GM10266 (cell line): ENCODE data around the gene OSBPL6.

ENCODE experiments used
- DNase-seq: peaks from one replicate; pipeline ENCODE4 v3.0.0; 2012; ENCODE audit errors: extremely low spot score
- CTCF ChIP-seq: IDR thresholded peaks from 2 replicates; pipeline ENCODE4 v1.5.1; 2012; ENCODE audit warnings: mild to moderate bottlenecking, low read depth; ENCODE audit not compliant: control insufficient read depth, insufficient read depth; ENCODE audit errors: missing control alignments

Gene OSBPL6

GRCh38 chr2:178238154-178238521 is 43.8 kb downstream of the OSBPL6 start:
- no peak for DNase-seq
- no peak for TF ChIP-seq CTCF

- TF ChIP-seq CTCF: no peak
- no peak for DNase-seq
Measured at GRCh38 chr2:178238750-178239149, 44.4 kb downstream of the OSBPL6 start.

- TF ChIP-seq CTCF: no peak
- DNase-seq: no peak
Measured at GRCh38 chr2:178241844-178242551, 47.7 kb downstream of the OSBPL6 start.

- DNase-seq: no peak
- no peak for TF ChIP-seq CTCF
Measured at GRCh38 chr2:178242552-178242883, 48.2 kb downstream of the OSBPL6 start.

GRCh38 chr2:178243961-178244360 is 49.6 kb downstream of the OSBPL6 start:
- DNase-seq: no peak
- no peak for TF ChIP-seq CTCF

GRCh38 chr2:178244777-178245176 is 50.5 kb downstream of the OSBPL6 start:
- TF ChIP-seq CTCF: no peak
- DNase-seq: no peak

- TF ChIP-seq CTCF: no peak
Measured at GRCh38 chr2:178246696-178247095, 52.4 kb downstream of the OSBPL6 start.

More at GRCh38 chr2:178246696-178247095, 52.4 kb downstream of the OSBPL6 start:
- no peak for DNase-seq
